Stimulated activated CD8-positive, alpha-beta memory T cell treated with anti-CD3 and anti-CD28 coated beads, Interleukin-2, amount 100 ng/mL, for 1 hour (primary cell): ENCODE data around the gene CEP97.

Experiments
- DNase-seq, 2 donors: peaks; one replicate each; pipeline ENCODE4 v3.0.0-alpha.2; 2020; ENCODE audit warnings: low read depth in 2 of 2

CEP97 gene

DNA sequence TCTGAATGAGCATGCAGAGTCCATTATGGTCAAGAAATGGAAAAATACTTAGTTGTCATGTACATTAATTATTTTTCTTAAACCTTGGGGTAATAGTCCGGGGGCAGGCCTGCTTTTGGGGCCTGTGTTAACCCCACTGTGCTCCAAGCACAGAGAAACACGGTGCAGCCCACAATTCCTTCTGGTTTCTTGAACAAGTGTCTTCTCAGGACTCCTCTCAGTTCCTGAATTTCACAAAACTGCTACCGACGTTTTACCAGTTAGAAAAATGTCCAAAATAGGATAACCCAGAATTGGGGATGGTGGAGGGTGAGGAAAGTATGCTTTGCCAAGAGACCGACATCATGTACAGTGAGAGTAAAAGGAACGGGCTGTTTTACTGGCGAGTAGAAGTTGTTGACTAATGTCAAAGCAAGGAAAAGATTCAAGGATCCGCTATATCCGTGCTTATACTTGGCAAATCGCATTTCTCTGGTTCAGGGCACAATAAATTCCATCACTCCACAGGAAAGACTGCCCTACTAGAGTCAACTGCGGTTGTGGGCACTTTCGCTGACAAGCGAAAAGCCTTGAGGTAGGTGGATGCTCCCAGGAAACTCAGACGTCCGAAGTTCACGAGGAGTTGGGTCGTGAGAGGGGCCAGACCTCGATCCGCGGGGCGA lies 54.1 kb downstream of the CEP97 start:
- no peak for DNase-seq

DNA sequence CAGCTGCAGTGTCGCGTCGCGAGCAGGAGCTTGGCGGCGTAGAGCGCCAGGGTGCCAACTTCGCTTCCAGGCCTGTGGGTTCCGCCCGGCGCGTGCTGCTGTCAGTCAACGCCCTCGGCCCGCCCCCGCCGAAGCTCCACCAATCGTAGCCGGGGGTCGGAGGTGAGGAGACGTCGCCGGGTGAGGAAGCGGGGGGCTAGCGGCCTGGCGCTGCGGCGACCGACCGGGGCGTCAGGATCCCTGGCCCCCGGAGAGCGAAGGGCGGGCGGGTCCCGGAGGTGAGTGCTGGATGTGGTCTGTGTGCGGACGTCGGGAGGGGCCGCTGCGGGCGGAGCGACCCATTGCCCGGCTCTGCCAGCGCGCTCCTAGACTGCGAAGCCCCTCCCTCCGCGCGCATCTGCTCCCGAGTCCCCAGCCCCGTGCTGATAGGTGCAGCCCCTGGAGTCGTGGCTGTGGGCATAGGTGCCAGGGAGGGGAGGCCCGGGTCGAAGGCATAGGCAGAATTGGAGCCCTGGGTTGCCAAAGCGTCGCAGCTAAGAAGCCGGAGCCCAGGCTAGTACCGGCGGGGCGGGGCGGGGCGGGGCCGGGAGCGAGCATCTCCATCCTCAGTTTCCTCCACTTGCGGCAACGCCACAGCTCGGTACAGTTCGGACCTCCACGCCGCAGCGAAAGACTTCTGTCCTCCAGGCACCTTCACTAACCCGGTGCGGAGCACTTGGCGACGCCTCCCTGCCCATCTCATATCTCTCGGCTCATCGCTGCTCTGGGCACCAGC lies 54.8 kb downstream of the CEP97 start, which contains the start of gene NXPE3:
Gene NXPE3 (plus strand): TSS at position 165 of the 775 bp plus-strand sequence. CDS start 6,386 bp downstream, outside the sequence.
- DNase-seq: peak; percentile 86 to 87

DNA sequence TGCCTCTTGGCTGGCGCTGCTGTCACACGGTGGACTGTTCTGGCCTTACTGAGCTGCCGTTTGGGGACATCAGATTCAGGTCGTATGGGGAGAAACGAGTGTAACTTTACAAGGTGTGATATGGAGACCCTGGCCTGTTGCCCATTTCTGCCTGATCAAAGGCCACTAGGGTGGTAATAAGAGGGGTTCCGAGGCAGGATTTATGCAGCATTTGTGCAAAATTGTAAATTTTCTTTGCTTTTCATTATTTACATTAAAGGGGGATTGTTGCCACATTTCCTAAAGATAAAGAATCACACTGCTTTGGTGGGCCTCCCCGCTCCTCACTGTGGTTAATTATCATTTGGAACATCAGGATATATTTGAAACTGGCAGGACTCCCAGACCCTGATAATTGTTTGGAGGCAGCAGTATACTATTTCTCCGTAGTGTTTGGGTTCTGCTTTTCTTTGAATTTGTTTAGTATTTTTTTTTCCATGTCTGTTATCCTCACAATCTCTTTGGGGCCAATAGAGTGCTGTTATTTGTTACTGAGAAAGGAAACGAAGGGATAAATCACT lies 55.5 kb downstream of the CEP97 start:
- no peak for DNase-seq

DNA sequence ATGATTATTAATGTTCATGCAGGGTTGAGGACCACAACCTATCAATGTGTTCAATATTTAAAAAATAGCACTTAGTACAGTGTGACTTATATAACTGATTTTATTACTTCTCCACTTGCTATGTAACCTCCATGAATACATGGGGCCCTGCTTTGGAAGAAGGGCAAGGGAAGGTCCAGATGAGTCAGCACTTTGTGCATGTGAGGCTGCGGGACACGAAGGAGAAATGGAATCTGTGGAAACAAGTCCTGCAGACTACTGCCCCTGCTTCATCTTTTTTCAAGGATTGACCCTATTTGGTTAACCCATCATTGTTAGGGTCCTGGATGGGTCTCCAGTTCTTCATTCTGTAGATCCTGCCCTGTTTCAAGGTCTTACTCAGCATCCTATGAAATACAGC lies 56.2 kb downstream of the CEP97 start:
- DNase-seq: no peak

DNA sequence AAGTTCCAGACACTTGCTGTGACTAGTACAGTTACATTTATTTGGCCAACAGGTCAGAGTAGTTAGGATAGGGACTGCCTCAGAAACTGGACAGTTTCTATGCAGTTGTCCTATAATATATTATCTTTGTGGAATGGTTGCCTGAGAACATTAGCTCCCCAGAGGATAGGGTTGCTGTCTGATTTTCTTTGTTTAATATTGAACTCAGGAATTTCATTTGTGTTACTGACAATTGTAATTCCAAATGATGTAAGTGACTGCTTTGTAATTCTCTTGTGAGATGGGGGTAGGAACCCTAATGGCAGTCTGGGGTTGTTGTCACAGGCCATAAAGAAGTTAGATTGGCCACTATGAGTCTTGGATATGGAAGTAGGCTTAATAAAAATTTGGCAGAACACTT lies 56.8 kb downstream of the CEP97 start:
- DNase-seq: no peak

DNA sequence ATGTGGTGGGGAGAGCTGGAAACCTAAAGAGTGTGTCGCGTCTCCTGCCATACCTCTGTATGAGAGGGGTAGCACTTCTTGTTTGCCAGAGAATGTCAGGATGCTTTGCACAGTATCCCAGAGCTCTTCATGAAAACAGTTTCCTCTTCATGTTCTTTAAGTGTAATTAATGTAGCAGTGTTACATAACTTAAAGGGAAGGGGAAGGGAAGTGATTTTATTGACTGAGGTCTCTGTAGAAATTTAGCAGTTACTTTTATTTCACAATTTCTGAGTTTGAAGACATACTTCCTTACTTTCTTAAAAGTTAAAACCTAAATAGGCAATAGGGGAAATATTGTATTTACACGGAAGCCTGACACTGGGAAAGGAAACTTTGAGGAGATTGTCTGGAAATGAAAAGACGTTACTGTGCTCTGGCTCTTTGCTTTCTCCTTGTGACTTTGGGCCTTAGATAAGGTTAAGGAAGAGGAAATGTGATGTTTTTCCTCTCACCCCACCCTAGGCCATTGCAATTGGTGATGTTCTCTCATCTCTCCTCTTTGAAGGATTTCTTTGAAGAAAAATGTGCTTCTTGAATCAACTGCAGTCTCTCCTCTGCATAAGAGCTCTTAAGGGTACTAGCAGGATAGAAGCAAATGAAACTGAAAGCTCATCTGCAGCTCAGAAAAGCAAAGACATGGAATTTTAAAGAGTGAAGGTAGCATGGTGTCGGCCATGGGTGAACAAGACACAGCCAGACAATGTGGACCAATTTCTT lies 60.6 kb downstream of the CEP97 start:
- DNase-seq: no peak

DNA sequence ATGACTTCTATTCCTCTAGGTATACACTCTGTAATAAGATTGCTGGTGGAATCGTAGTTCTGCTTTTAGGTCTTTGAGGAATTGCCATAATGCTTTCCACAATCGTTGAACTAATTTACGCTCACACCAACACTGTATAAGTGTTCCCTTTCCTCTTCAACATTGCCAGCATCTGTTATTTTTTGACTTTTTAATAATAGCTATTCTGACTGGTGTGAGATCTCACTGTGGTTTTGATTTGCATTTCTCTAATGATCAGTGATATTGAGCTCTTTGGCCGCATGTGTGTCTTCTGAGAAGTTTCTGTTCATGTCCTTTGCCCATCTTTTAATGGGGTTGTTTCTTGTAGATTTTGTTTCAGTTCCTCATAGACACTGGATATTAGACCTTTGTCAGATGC lies 67.4 kb downstream of the CEP97 start:
- DNase-seq: no peak

DNA sequence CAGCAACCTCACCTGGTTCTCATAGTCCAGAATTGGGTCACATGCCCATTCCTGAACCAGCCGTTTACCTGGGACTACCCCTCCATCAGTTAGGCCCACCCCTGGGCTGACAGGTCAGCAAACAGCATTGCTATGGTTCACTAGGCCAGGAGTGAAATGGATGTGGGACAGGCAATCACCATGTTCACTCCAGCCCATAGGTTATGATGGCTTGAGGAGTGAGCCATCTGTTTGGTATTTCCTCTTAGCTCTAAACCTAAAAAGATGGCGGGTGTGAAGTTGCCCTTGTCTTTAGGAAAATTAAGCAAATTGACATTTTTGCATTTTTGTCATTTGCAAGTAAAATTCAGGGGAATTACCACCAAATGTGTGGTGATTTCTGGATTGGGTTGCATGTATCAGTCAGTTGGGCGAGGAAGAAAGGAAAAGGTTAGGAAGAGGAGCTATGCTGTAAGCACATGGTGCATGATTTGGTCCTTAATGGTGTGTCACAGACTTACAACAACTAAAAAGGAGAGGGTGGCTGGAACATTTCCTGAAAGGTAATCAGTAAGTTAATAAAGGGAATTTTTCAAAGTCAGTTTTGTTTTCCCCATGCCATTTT lies 71.8 kb downstream of the CEP97 start:
- no peak for DNase-seq

DNA sequence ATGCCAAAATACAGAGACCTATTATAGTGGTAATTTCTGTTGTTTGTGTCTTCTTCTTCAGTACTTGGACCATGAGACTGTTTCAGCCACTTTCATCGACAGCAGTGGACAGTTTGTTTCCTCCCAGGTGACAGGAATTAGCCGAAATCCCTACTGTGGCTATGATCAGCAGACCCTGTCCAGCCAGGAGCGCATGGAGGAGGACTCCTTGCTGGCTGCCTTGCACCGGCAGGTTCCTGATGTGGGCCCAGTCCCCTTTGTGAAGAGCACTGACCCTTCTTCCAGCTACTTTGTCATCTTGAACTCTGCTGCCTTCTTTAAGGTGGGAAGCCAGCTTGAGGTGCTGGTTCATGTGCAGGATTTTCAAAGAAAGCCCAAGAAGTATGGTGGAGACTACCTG lies 76.8 kb downstream of the CEP97 start:
- DNase-seq: no peak

DNA sequence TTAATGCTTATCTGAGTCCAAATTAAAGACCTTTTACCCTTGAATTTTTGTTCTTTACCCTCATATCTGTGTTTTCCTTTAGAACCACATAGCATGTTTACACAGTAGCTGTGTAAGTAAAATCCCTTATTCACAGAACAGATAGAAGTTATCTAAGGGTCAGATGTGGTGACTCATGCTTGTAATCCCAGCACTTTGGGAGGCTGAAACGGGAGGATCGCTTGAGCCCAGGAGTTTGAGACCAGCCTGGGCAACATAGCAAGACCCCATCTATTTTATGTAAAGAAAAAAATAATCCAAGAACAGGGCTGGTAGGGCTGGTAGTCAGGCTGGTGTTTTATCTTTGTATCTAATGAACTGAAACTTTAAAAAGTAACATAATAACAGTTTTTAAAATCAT lies 77.8 kb downstream of the CEP97 start:
- DNase-seq: no peak

DNA sequence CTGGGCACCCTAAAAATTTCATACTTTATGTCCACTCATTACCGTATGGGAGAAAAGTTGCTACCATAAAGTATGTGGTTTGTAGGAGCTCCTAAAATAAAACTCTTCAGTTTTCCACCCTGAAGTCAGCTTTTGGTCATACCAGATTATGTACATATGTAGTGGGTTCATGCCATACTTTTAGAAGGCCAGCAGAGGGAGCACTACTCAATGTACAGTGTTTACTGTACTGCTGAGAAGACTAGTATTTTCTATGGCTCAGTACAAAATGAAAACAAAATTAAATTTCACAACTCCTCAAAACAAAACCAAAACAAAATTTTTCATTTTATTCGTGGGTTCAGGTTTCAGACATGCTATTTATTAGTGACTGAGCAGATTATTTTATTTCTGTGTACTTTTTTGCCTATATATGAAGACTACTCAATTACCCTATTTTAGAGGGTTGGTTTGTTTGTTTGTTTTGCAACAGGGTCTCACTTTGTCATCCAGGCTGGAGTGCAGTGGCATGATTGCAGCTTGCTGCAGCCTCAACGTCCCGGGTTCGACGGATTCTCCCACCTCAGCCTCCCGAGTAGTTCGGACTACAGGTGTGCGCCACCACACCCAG lies 78.9 kb downstream of the CEP97 start:
- DNase-seq: peak; percentile 24 to 38

DNA sequence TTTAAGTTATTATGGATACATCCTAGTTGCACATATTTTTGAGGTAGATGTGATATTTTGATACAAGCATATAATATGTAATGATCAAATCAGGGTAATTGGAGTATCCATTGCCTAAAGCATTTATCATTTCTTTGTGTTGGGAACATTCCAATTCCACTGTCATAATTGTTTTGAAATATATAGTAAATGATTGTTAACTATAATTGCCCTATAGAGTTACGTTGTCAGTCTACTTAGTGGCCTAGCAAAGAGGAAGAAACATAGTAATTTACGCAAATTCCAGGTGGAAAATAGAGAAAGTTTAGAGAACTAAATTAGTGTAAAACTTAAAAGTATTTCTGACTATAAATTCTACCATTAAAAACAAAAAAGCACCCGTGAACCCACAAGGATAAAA lies 79.5 kb downstream of the CEP97 start:
- no peak for DNase-seq

DNA sequence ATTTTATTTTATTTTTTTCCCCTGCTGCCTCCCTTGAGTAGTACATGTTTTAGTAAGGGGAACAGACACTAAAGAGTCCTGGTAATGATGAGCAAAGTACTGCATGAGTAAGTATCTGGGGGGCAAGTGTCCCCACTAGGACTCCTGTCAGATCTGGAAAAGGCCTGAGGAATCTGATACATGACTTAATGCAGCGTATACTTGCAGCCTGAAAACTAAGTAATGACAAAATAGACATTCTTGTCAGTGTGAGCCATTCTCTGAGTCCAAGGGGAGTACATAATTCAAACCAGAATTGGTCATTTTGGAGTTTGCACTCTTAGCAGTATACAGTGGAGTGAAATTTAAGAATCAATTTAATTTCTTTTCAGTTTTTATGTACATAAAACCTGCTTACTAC lies 82.1 kb downstream of the CEP97 start:
- no peak for DNase-seq

DNA sequence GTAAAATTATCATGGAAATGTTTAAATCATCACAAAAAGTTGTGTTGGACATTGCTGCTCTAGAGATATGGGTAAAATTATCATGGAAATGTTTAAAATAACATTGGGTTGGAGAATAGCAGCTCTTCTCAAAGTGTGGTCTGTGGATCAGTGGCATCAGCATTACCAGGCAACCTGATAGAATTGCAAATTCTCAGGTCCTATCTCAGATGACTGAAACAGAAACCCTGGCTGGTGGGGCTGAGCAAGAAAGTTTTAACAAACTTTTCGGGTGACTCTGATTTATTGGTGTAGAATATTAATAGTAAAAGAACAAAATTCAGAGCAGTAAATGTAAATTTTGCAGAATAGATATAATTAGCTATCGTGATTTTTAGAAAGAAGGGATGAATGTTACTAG lies 83.5 kb downstream of the CEP97 start:
- no peak for DNase-seq

DNA sequence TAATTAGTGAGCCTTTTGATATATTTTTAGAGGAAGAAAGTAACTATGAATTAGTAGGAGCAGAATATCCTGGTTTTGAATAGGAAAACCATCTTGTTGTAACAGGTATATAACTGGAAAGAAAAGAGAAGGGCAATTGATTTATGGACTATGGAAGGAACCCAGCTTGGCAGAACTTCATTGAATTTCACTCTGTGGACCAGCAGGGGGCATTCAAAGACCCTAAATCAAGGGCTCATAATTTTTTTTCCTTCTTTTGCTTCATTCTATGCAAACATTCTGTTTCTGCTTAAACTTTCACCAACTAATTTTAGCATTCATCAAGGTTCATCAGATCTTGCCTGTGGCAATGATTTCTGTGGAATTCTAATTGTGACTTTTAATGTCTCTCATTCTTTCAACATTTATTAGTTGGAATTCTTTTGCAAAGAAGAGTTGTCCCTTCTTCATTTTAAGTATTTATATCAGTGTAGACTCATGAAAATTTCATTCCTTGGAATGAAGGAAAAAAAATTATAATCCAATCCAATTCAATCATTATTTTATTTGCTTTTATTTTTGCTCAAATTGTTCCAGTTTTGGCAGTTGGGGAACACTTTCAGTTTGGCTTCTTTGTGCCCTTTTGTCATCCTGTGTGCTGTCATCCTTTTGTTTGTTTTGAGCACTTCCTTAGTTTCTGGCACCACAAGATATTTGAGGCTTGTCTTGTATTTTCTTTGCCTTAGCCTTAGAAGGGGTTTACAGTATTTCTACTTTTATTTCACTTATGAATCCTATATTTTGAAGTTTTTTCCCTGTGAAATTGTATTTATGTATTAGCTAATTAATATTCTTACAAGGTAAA lies 85.0 kb downstream of the CEP97 start:
- DNase-seq: no peak

DNA sequence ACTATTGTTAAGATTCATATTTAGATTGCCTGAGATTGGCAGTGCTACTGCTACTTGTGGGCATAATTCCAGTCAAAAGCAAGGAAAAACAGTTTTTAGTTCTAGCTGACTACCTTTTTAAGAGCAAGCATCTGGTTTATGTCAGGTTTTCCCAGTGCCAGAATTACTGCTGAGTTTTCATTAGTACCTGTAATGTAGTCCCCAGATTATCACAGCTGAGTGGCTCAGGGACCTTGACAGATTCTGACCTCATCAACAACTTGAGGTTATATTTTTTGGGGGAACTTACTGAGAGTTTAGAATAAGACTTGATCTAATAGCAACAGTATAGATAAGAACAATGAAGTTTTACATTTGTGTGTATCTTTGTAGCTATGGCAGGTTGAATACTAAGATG lies 85.6 kb downstream of the CEP97 start:
- no peak for DNase-seq

DNA sequence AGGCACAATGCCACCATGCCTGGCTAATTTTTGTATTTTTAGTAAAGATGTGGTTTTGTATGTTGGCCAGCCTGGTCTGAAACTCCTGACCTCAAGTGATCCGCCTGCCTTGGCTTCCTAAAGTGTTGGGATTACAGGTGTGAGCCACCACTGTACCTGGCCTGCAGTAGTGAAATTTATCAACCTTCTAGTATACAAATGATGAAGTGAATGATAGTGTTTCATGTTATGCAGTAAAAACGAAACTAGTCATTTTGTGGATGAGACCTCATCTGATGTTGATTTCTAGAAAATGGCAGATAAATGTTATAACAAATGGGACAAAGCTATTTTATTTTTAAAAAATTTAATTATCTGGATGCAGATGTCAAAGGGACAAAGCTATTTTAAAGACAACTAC lies 87.5 kb downstream of the CEP97 start:
- DNase-seq: no peak

DNA sequence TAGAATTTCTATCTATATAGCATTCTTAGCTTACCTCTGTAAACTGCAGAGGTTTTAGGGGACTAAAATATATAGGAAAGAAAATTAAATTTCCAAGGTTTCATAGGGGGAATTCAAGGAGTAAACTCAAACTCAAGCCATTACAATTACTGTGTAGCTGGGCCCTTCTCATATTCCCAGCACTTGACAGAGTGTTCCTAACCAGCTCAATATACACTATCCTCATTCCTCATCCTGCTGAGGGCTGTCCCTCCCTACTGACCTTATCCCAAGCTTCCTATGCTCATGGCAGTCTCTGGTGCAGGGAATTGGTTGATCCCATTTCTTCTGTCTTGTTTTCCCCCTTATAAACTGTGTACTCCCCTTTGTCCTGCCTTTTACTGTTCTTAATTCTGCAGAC lies 88.5 kb downstream of the CEP97 start:
- DNase-seq: no peak

DNA sequence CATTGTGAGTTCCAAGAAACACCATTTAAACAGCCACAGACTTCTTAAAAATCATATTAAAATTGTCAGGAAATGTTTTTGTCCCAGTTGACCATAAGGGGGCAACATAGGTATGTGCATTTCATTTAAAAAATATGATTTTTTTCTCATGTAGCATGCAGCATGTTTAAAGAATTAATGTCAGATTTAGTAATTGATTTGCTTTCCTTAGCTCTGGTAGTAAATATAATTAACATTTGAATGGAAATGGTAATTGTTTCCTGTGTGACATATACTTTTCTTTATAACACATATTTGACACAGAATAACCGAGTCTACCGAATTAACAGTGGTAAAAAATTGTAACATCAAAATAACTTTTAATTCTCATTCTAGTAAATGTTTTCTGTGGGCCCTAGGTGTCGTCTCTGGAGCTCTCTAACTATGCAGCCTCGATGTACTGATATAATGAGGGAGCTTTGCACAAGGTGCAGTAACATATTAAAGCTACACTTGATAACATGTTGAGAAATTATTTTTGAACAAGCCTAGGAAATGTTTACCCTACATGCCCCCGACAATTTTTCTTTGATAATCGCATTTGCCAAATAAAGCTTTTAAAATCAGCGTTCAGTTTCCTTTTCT lies 89.5 kb downstream of the CEP97 start:
- DNase-seq: no peak

DNA sequence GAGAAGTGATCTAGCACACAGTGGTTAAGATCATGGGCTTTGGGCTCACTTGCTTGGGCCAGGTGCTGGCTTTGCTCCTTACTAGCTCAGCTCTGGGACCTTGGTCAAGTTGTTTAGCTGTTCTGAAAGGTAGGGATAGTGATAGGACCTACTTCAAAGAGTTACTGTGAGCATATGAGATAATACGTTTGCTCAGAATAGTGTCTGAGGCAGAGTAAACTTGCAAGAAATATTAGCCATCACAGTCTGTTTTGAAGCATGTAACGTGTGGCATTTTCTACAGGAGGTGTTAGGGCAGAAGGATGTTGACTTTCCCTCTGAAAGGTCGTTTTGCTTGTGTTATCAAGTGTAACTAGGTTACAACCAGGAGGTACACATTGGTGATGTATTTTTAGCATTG lies 90.4 kb downstream of the CEP97 start:
- no peak for DNase-seq
